Ammon's horn (tissue), 1 donor: ENCODE results near the gene JRKL.

Experiments used
- DNase-seq: peaks from one replicate; pipeline ENCODE4 v3.0.0-alpha.2; 2016; ENCODE audit warnings: low spot score

The JRKL gene

DNA sequence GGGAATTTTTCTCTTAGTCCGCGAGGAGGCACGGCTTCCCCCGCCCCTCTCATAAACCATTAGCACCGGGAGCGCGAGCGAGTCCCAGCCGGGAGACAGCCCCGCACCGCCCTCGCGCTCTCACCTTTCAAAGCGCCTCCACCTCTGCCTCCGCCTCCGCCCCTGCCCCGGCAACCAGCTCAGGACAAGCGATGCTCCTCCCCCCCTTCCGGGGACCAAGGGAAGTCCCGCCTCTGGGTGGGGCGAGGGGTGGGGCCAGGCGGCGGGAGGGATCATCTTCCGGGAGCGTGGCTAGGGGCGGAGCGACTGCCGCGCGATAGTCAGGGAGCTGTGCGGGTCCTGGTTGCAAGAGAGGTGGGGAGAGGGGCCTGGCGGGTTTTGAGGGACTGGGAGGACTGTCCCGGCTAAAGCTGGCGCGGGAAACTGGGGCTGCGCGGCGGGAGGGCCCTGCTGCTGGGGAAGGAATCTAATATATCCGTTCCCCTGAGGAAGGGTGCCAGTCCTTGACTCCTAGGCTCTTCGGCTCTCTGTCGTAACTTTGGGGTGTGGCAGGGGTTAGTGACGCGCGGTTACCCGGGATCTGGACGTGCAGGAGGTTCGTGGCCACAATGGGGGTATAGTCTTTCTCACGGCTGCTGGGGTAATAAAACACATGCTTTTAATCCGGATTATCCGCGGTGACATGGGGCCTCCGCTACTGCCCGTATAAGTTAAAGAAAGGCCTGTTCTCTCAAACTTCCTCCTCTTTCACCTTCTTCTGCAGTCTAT is at the start of gene JRKL, which contains the start of gene CCDC82:
JRKL (plus strand) TSS at position 294 of the 768 bp plus-strand sequence. CDS start 637 bp downstream, outside the sequence.
CCDC82 (minus strand) TSS at position 193 of the 768 bp plus-strand sequence. CDS start 5,165 bp downstream, outside the sequence.
- peak; percentile 97 for DNase-seq

DNA sequence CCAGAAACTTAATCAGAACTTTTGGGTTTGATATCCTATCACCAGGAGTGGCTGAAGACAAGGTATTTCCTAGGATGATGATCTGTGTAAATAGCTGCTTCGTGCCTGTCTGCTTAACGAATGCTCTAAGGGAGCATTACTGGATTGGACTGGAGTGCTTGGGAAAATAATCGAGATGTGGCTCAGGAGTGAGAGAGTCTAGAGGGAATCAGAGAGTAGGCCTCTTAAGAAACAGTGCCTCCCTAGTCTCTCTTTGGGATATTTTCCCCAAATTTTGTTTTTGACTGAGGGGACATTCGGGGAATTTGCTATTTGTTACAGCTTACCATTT is 49.3 kb upstream of the JRKL start:
- DNase-seq = no peak

DNA sequence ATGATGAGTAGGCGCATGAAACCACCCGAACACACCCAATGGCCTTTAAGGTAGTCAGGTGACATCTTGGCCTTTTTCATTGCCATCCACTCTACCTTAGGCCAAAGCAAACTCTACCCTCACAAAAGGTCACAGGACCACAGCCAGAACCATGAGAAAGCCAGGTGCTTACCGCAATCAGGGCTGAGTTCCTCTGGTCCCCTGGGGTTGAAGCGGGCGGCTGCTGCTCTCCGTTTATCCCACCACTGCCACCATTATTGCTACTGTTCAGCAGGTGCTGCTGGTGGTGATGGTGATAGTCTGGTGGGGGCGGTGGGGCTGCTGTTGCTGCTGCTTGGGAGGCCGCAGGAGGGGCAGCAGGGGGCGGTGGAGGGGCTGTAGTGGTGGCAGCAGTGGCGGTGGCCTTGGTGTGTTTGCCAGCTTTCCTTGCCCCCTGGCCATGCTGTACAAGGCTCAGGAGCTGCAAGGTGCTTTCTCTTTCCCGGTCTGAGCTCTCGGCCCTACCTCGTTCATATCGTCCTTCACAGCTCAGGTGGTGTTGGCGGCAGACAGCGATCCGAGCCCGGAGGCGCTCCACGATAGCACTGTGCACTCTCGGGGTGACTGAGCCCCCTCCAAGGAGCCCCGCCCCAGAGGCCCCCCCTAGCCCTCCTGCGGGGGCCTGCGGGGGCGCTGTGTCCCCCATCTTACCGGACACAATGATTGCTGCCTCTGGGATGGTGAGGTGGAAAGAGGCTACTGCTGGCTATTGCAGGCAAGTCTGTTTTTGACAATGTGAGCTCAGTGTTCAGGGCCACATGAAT is 48.4 kb upstream of the JRKL start:
- DNase-seq = peak; percentile 53

DNA sequence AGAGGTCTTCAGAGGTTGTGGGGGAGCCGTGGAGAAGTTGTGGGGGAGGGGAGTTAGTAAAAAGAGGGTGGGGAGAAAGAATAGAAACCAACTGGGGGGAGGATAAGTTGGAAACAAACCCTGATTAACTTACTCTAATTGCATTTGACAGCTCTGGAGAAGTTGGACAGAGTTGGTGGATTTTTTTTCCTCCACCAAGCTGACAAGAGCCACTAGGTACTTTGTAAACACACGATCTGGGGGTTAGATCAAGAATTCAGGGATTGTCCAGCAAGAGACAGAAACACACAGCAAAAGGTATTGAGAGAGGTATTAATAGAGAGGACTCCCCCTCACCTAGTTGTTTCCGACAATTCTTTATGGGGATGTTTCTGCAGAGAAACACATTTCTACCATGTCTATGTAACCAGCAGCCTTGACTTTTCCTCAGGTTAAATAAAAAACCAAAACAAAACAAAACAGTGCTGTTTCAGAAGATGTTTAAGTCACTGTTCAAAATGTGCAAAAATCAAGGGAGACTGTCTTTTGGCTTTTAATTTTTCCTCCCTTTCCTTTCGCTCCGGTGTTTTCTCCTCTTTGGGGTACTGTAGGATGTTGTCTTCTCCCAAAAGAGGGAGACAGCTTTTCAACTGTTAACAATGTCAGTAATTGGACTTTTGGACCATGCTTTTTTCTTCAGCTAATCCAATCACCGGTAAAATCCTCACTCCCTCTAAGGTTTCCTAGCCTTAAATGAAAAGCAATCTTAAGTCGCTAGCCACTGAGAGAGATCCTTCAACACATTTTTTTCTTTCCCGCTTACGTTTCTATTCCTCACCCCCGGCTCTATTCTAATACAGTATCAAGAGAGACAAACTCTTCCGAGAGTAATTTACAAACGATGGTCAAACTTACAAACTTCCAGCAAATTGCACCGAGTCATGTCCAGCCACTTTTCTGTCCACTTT is 47.5 kb upstream of the JRKL start:
- DNase-seq = no peak

DNA sequence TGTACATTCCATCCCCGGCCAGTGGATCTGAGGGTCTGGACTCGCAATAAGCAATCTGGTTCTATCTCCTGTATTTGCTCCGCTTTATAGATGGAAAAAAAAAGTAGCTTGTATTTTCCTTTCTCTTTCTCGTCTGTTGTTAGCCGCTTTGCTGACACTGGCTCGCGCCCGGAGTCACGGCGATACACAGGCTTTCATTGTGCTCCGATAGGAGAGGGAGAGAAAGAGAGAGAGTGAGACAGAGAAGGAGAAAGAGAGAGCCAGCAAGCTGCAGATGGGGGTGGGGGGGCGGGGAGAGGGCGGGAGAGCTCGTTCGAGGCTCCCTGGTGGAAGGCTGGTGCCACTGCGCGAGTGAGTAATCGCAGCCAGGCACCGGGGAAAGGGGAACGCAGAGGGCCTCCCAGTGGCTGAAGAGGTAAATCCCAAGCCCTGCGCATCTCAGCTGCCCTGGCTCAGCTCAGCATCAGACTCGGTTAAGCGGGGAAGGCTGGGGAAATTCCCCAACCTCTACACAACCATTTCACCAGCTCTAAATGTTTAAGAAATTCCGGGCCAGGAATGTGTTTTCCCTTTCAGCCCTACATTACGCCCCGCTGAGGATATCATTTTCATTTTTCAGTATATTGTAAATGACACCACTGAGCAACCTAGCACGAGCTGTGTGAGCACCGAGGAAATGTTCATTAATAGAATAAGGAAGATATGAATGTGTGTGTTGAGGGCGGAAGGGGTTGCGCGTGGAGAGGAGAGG is 46.7 kb upstream of the JRKL start, which contains the start of gene MAML2:
MAML2 (minus strand) TSS at position 235 of the 751 bp plus-strand sequence. CDS start 1,300 bp downstream, outside the sequence.
- DNase-seq = peak; percentile 98

DNA sequence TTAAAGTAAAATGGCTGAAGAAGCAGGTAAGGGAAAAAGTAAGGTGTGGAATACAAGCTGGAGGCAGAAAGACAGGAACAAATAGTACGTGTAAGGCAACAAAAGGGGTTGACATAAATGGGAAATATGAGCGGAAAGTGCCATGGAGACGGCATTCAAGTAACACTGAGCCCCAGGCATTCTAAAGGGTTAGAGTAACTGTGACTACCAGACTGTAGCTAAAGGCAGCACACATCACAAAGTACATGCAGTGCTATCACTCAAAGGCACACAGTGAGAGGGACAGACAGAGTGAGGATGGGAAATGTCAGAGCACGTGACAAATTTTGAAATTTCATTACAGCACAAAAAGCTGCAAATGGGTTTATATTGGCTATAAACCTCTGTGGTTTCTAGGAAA is 33.0 kb upstream of the JRKL start:
- DNase-seq = no peak

DNA sequence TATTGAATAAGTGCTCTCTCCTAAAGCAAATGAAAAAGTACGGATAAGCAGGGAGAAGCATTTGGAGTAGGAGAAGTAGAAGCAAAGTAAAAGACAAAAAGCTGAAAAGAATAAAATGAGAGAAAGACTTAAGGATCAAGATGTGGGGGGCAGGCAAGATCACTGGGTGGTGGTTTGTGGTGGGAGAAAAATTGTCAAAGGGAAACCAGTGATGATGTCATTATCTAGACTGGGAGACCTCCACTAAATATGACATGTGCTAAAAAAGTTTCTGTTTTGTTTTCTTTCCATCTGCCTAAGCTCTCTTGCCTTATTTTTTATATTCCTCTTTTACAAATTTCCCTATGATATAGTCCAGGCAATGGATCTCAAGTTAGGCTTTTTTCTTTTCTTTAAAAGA is 32.0 kb upstream of the JRKL start:
- DNase-seq = no peak

DNA sequence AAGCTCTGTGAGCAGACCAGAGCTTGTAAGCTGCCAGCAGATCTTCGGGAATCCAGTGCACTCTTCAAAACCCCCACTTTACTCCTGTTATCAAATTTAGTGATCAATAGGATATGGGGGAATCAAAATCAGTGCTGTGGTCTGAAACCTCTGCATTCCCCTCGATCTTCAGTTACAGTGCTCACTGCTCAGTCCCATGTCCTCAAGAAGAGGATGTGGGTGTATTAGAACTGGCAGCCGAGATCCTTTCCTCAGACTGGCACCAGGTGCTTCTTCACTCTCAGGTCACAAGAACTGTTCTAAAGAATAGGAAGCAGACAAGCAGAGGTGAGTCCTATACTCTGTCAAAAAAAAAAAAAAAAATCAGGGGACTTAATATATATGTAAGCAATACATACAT is 31.5 kb upstream of the JRKL start:
- no peak for DNase-seq

DNA sequence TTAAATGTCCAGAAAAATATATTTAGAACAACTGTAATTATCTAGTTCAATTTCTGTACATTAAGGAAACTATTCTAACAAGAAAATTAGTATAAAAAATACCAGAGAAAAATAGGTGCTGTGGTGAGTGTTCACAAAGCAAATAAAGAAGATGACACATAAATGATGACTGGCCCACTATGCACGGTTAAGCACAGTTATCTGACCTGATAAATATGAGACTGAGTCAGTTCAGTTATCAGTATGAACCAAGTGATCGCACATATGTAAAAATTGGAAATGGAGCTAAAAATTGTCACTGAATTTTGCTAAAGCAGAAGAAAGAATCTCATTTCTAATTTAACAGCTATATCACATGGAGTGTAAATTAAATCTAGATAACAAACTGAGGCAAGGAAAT is 28.0 kb upstream of the JRKL start:
- DNase-seq = no peak

DNA sequence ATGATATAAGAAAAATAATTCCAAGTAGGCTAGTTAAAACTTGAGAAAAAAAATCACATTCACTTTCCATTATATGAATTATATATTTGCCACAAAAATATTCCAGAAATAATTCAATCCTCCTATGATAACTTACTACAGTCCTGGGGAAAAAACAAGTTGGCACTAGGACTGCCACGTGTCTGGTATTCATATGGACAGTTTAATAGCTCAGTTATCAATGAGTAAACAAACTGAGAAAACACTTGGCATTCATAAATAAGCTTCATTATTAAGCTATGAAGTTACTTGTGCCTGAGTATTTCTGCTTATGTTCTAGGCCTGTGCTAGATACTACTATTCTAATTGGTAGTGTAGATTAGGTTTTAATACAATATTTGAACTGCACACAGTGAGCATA is 24.3 kb upstream of the JRKL start:
- no peak for DNase-seq

DNA sequence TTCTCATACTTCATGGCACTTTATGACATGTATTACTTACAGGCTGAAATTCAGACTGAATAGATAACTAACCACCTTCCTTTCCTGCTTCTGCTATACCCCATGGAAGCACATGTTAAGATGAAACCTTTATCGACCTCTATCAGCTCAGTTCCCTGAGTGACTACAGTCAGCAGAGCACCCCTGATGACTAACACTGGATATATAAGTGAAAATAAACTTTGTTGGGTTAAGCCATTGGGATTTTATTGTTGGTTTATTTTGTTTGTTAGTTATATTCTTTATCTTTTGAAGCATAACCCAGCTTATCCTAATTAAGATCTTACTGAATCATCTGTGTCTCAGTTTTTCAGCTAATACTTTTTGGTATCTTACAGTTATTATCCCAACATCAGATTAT is 23.8 kb upstream of the JRKL start:
- no peak for DNase-seq

DNA sequence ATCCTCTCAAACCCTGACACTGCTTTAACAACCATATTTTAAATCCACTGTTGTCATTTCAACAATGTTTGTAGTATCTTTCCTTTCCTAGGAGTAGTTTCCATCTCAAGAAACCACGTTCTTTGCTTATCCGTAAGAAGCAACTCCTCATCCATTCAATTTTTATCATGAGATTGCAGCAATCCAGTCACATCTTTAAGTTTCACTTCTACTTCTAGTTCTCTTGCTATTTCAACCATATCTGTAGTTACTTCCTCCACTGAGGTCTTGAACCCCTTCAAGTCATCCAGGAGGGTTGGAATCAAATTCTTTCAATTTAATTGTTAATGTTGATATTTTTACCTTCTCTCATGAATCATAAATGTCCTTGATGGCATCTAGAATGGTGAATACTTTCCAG is 22.5 kb upstream of the JRKL start:
- DNase-seq = no peak

DNA sequence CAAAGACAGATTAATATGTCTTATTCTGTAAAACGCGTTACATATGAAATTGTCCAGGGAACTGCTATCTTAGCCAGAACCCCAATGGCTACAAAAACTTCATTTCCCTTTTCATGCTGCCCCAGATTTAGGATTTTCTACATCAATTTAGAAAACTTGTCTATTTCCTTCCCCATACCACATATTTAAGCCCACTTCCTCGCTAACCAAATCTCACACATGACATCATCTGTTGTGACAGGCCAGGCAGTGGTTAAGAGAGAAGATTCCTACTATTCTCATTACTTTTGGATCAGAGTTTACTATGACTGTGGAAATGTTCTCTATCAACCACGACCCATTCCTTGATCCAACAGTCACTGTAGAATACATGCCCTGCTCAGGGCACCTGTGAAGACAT is 16.0 kb upstream of the JRKL start:
- no peak for DNase-seq

DNA sequence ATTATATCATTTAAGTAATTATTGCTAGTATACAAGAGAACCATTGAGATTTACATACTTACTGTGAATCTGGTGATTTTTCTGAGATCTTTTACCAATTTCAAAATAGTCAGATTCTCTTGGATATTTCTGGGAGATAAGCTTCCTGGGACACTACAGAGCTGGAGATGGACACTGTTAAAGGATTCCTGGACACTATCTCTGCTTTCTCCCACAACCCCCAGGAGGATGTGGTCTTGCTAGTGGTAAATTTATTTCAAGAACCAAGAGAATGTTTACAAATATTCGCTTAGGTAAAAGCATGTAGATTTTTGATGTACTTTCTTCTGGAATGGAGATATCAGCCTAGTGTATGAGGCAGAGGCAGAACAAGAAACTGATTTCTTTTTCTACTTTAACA is 13.0 kb upstream of the JRKL start:
- no peak for DNase-seq

DNA sequence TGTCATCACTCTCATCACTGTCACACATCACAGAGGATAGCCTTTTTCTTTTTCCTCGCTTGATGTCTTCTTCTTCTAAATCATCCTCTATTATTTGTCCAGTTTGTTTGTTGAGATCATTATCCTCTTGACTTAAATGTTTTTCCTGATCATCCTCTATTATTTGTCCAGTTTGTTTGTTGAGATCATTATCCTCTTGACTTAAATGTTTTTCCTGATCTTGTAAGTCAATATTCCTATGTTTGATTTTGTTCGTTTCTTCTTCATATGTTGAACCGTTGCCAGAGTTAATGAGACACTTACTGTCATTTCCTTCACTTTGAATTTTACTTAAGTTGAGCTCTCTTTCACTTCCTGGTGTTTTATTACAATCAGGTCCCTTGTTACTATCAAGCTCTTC is 5.7 kb upstream of the JRKL start:
- DNase-seq = no peak

DNA sequence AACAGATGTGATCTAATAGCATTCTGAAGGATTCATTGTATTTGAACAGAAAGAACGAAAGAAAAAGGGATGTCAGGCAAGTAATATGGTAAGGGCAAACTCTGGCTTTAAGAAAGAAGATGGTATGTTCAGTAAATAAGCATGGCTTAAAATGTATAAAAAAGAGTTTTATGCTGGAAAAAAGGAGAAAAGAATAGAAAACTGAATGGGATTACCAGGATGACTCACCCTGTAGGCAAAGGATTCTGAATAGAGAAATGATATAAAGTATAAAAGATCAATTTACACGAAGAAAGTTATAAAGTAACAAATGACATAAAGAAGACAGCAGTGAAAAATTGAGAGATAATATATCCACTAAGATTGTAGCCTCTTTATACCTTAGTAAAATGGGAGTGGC is 4.6 kb upstream of the JRKL start:
- DNase-seq = no peak

DNA sequence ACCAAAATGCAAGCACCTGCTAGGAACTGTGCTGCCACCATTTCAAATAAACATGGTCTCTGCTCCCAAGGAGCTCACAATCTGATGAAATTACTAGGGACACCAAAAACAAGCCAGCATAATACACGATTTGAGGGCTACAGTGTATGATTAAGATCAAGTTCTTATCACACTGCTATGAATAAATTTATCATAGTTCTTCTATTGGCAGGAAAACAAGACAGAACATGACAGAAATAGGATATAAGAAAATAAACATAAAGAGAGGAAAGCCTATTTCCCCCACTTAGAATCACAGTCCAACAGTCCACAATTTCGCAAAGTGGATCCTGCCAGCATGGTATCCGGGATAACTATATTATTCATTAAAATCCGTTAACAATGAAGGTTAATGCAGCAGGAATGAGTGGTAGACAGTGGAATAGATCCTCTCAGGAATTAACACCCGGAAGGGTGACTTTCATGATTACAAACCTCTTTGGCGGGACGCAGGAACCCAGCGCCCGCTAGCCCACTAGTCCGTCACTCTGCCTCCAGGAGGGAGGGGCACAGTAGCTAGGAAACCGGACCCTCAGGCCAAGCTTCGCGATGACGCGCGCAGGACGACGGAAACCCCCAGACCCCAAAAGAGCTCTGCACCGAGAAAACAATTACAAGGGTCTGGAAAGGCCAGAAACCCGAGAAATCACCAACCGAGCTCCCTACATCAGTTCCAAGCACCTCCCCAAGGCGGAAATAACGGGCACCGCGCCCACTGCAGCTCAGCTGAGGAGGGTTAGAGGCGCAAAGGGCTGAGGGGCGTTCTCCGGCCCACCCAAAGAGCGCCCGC is 708 bp upstream of the JRKL start:
- DNase-seq = peak; percentile 25

DNA sequence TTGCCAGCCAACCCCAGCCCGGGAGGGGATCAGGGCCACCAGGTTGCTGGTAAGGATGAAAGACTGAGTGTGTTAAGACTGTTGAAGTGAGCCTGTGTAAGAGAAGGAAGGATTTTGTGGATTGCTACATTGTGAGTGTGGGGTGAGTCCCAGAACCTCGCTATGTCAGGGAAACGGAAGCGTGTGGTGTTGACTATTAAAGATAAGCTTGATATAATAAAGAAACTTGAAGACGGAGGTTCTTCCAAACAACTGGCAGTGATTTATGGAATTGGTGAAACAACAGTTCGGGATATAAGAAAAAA is 627 bp downstream of the JRKL start:
- no peak for DNase-seq

DNA sequence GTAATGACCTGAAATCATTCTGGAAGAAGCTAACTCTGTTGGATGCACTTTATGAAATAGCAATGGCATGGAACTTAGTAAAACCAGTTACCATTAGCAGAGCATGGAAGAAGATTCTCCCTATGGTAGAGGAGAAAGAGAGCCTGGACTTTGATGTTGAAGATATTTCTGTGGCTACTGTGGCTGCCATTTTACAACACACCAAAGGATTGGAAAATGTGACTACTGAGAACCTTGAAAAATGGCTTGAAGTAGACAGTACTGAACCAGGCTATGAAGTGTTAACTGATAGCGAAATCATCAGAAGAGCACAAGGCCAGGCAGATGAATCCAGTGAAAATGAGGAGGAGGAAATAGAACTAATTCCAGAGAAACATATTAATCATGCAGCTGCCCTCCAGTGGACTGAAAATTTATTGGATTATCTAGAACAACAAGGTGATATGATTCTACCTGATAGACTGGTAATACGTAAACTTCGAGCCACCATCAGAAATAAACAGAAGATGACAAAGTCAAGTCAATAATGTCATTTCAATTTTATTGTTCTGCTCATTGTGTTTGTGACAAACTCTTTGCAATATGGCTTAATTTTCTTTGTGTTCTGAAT is 2.0 kb downstream of the JRKL start:
- peak; percentile 5 for DNase-seq

DNA sequence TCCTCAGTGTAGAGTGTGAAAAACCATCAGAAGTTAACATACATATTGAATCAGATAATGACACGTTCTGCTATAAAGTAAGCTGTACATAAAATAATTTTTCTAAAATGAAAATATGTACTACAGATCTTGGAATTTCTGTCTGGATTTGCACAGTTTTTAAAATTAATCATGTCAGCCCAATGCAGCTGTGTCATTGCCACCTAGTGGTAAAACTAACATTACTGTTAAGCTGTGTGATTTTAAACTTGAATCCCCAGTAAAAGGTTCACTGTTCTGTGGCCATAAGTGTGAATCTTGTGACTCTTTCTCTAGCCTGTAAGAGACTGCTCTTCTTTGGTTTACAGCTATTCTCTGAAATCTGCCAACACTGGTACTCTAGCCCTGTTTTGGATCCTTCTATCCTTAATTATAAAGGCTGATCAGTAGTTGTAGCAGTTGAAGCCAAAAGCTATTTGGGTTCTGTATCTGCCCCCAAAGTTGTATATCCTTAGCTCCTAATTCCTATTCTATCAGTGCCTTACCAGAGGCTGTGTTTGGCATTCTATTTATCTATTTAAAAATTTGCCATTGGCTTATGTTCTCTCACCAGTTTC is 4.0 kb downstream of the JRKL start:
- DNase-seq = peak; percentile 67
